AG10803 (cell line): ENCODE measurements around the gene GCHFR.

ENCODE experiments used
- DNase-seq: peaks from one replicate; pipeline ENCODE4 v3.0.0; 2010; ENCODE audit warnings: low read depth
- H3K4me3 ChIP-seq: 2 replicates; pipeline ENCODE4 v1.5.1; 2011; ENCODE audit warnings: mild to moderate bottlenecking, low read length, control low read depth
- CTCF ChIP-seq: conservative IDR thresholded peaks from 2 replicates; pipeline ENCODE4 v1.5.1; 2011; ENCODE audit warnings: mild to moderate bottlenecking, low read length, control low read depth, inconsistent platforms

The GCHFR gene

GRCh38 chr15:40763801-40764628 lies at the start of gene GCHFR:
GCHFR (plus strand) TSS chr15:40764068; CDS start chr15:40764181, 113 bp downstream.
- peak within 1 kb of the TSS; percentile 61 for H3K4me3 ChIP-seq
- peak; percentile 34 for TF ChIP-seq CTCF
- peak; percentile 43 for DNase-seq

GRCh38 chr15:40714144-40714543 lies 49.7 kb upstream of the GCHFR start:
- DNase-seq = no peak
- no peak for TF ChIP-seq CTCF
- H3K4me3 ChIP-seq = no peak overlapping the region

GRCh38 chr15:40716165-40716564 lies 47.7 kb upstream of the GCHFR start:
- no peak for TF ChIP-seq CTCF
- DNase-seq = no peak
- H3K4me3 ChIP-seq = no peak overlapping the region

- DNase-seq = no peak
- H3K4me3 ChIP-seq = no peak overlapping the region
- TF ChIP-seq CTCF = no peak
Measured at GRCh38 chr15:40721701-40722100, 42.2 kb upstream of the GCHFR start.

GRCh38 chr15:40722354-40722753 lies 41.5 kb upstream of the GCHFR start:
- H3K4me3 ChIP-seq = no peak overlapping the region
- no peak for TF ChIP-seq CTCF
- DNase-seq = no peak

- peak; percentile 24 for DNase-seq
- H3K4me3 ChIP-seq = no peak overlapping the region
- no peak for TF ChIP-seq CTCF
Measured at GRCh38 chr15:40722934-40723333, 40.9 kb upstream of the GCHFR start.

GRCh38 chr15:40723919-40724318 lies 39.9 kb upstream of the GCHFR start:
- no peak for DNase-seq
- no peak overlapping the region for H3K4me3 ChIP-seq
- TF ChIP-seq CTCF = no peak
